ENCODE data around the gene ELF4. TPM values are rescaled to one million over a fixed set of nuclear protein-coding genes. Genes with fewer than 3 reads are reported as not detected.

Gene ELF4
- total RNA-seq, 1 experiment from 2014 or later: 1.9 TPM

DNA sequence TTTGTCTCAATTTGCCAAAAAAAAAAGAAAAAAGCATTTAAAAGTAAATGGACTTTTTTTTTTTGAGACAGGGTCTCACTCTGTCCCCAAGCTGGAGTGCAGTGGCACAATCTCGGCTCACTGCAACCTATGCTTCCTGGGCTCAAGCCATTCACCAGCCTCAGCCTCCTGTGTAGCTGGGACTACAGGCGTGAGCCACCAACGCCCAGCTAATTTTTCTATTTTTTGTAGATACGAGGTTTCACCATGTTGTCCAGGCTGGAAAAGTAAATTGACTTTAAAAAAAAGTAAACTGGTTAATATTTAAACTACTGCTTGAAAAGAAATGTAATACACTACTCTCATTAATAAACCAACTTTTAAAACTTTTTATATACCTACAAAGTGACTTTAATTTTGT lies 49.5 kb upstream of the ELF4 start (continued):
- TF ChIP-seq, protein P1, sequence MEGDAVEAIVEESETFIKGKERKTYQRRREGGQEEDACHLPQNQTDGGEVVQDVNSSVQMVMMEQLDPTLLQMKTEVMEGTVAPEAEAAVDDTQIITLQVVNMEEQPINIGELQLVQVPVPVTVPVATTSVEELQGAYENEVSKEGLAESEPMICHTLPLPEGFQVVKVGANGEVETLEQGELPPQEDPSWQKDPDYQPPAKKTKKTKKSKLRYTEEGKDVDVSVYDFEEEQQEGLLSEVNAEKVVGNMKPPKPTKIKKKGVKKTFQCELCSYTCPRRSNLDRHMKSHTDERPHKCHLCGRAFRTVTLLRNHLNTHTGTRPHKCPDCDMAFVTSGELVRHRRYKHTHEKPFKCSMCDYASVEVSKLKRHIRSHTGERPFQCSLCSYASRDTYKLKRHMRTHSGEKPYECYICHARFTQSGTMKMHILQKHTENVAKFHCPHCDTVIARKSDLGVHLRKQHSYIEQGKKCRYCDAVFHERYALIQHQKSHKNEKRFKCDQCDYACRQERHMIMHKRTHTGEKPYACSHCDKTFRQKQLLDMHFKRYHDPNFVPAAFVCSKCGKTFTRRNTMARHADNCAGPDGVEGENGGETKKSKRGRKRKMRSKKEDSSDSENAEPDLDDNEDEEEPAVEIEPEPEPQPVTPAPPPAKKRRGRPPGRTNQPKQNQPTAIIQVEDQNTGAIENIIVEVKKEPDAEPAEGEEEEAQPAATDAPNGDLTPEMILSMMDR (IDR thresholded peaks at IDR 0.05): no peak
- TF ChIP-seq, protein P2, sequence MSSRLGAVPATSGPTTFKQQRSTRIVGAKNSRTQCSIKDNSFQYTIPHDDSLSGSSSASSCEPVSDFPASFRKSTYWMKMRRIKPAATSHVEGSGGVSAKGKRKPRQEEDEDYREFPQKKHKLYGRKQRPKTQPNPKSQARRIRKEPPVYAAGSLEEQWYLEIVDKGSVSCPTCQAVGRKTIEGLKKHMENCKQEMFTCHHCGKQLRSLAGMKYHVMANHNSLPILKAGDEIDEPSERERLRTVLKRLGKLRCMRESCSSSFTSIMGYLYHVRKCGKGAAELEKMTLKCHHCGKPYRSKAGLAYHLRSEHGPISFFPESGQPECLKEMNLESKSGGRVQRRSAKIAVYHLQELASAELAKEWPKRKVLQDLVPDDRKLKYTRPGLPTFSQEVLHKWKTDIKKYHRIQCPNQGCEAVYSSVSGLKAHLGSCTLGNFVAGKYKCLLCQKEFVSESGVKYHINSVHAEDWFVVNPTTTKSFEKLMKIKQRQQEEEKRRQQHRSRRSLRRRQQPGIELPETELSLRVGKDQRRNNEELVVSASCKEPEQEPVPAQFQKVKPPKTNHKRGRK (CRISPR knock-in tag; IDR thresholded peaks at IDR 0.05; ENCODE audit: borderline replicate concordance): no peak
- TF ChIP-seq, protein P3, sequence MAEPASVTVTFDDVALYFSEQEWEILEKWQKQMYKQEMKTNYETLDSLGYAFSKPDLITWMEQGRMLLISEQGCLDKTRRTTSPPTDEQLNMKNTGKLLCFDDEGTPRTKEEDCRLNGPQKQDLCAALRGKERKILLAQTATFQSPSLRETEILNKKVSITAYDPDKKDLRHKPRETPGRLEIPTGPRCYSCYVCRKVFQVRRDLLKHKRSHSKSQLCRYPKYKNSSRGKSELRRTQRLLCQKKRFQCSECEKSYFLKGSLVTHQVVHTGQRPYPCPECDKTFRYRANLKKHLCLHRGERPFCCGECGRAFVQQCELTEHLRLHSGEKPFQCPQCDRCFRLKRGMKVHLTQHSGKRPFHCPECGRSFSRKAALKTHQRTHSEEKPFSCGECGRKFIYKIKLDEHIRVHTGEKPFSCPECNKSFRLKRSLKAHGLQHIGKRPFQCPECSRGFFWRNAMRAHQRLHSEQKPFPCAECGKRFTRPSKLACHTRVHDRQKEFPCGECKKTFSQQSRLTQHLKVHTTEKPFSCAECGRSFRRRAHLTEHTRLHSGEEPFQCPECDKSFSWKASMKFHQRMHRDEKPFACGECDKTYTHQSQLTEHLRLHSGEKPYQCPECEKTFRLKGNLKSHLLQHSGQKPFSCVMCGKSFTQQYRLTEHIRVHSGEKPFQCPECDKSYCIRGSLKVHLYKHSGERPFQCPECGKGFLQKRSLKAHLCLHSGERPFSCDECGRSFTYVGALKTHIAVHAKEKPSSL (CRISPR knock-in tag; conservative IDR thresholded peaks at IDR 0.05): no peak
- TF ChIP-seq, protein P4, sequence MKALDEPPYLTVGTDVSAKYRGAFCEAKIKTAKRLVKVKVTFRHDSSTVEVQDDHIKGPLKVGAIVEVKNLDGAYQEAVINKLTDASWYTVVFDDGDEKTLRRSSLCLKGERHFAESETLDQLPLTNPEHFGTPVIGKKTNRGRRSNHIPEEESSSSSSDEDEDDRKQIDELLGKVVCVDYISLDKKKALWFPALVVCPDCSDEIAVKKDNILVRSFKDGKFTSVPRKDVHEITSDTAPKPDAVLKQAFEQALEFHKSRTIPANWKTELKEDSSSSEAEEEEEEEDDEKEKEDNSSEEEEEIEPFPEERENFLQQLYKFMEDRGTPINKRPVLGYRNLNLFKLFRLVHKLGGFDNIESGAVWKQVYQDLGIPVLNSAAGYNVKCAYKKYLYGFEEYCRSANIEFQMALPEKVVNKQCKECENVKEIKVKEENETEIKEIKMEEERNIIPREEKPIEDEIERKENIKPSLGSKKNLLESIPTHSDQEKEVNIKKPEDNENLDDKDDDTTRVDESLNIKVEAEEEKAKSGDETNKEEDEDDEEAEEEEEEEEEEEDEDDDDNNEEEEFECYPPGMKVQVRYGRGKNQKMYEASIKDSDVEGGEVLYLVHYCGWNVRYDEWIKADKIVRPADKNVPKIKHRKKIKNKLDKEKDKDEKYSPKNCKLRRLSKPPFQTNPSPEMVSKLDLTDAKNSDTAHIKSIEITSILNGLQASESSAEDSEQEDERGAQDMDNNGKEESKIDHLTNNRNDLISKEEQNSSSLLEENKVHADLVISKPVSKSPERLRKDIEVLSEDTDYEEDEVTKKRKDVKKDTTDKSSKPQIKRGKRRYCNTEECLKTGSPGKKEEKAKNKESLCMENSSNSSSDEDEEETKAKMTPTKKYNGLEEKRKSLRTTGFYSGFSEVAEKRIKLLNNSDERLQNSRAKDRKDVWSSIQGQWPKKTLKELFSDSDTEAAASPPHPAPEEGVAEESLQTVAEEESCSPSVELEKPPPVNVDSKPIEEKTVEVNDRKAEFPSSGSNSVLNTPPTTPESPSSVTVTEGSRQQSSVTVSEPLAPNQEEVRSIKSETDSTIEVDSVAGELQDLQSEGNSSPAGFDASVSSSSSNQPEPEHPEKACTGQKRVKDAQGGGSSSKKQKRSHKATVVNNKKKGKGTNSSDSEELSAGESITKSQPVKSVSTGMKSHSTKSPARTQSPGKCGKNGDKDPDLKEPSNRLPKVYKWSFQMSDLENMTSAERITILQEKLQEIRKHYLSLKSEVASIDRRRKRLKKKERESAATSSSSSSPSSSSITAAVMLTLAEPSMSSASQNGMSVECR (CRISPR knock-in tag; IDR thresholded peaks at IDR 0.05; ENCODE audit: borderline replicate concordance): no peak
- no peak for TF ChIP-seq GRHL2 (CRISPR knock-in tag; IDR thresholded peaks at IDR 0.05; ENCODE audit: insufficient replicate concordance, severe bottlenecking)
- TF ChIP-seq GABPB1 (CRISPR knock-in tag; IDR thresholded peaks at IDR 0.05): no peak
- TF ChIP-seq, protein P5, sequence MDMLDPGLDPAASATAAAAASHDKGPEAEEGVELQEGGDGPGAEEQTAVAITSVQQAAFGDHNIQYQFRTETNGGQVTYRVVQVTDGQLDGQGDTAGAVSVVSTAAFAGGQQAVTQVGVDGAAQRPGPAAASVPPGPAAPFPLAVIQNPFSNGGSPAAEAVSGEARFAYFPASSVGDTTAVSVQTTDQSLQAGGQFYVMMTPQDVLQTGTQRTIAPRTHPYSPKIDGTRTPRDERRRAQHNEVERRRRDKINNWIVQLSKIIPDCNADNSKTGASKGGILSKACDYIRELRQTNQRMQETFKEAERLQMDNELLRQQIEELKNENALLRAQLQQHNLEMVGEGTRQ (CRISPR knock-in tag; IDR thresholded peaks at IDR 0.05): no peak
- no peak for TF ChIP-seq MYBL2 (CRISPR knock-in tag; IDR thresholded peaks at IDR 0.05)

DNA sequence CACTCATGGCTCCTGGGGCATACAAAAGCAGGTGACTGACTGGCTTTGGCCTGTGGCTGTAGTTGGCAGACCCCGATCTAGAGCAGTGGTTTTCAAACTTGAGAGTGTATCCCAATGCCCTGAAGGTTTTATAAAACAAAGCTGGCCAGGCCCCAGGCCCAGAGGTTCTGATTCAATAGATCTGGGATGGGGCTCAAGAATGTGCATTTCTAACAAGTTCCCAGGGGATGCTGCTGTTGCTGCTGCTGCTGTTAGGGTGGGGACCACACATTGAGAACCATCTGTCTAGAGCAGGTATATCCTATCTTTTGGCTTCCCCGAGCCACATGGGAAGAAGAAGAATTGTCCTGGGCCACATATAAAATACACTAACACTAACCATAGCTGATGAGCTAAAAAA lies 48.0 kb upstream of the ELF4 start:
- H3K27ac Mint-ChIP-seq: no peak overlapping the region
- ATAC-seq (no peak), DNase-seq (ENCODE audit: low spot score) (no peak)
- CTCF ChIA-PET: interaction anchor here (0.6 kb wide), 1 partner anchor 232 kb away, joined by 3 read pairs; no protein-coding TSS in a partner anchor
- TF ChIP-seq ZNF671 (CRISPR knock-in tag; IDR thresholded peaks at IDR 0.05): no peak
- no peaks in the 10 kb centered on the region for H3K4me1 Mint-ChIP-seq
- no peaks in the 10 kb centered on the region for H3K27me3 Mint-ChIP-seq (ENCODE audit: low read depth)
- POLR2A ChIA-PET: interaction anchor here (0.7 kb wide), 1 partner anchor 81 kb away, joined by 7 read pairs; no protein-coding TSS in a partner anchor
- no peak overlapping the region for H3K4me3 Mint-ChIP-seq
- no peaks in the 10 kb centered on the region for H3K9me3 Mint-ChIP-seq
- peaks cover 2% of the 10 kb centered on the region; the same call in 1 of the 2 replicates for H3K36me3 Mint-ChIP-seq

DNA sequence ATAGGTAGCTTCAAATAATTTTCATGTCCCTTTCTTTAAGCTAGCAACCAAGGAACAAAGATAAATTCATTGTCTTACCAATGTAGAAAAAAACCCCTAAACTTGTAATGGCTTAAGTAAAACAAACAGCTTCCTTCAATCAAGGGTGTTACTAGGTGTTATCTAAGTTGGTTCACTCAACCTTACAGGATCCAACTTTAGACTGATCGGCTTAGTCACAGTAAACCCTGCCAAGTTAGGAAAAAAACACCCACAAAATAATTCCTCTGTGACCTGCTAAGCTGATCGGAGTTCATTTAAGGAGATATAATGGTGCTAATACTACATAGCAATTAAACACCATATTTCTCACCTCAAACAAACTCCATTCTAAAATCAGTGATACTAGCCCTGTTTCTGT lies 45.3 kb upstream of the ELF4 start:
- ATAC-seq (no peak), DNase-seq (ENCODE audit: low spot score) (no peak)
- Mint-ChIP-seq H3K27me3 (ENCODE audit: low read depth) (no peaks in the 10 kb centered on the region), H3K4me3 (no peak overlapping the region), H3K9me3 (no peaks in the 10 kb centered on the region), H3K4me1 (no peaks in the 10 kb centered on the region), H3K36me3 (peaks cover 2% of the 10 kb centered on the region; the same call in 1 of the 2 replicates), H3K27ac (no peak overlapping the region)
- ChIA-PET CTCF (interaction anchor here (1.1 to 1.3 kb wide), 2 partner anchors 76 to 95 kb away, joined by 3 to 7 read pairs; no protein-coding TSS in a partner anchor), POLR2A (no interaction called here)
- TF ChIP-seq, protein P4 (CRISPR knock-in tag; IDR thresholded peaks at IDR 0.05; ENCODE audit: borderline replicate concordance): no peak
- TF ChIP-seq, protein P6, sequence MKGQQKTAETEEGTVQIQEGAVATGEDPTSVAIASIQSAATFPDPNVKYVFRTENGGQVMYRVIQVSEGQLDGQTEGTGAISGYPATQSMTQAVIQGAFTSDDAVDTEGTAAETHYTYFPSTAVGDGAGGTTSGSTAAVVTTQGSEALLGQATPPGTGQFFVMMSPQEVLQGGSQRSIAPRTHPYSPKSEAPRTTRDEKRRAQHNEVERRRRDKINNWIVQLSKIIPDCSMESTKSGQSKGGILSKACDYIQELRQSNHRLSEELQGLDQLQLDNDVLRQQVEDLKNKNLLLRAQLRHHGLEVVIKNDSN (CRISPR knock-in tag; IDR thresholded peaks at IDR 0.05): no peak
- no peak for TF ChIP-seq ZNF671 (CRISPR knock-in tag; IDR thresholded peaks at IDR 0.05)
- TF ChIP-seq, protein P7, sequence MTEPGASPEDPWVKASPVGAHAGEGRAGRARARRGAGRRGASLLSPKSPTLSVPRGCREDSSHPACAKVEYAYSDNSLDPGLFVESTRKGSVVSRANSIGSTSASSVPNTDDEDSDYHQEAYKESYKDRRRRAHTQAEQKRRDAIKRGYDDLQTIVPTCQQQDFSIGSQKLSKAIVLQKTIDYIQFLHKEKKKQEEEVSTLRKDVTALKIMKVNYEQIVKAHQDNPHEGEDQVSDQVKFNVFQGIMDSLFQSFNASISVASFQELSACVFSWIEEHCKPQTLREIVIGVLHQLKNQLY (CRISPR knock-in tag; IDR thresholded peaks at IDR 0.05): no peak
- TF ChIP-seq, protein P8, sequence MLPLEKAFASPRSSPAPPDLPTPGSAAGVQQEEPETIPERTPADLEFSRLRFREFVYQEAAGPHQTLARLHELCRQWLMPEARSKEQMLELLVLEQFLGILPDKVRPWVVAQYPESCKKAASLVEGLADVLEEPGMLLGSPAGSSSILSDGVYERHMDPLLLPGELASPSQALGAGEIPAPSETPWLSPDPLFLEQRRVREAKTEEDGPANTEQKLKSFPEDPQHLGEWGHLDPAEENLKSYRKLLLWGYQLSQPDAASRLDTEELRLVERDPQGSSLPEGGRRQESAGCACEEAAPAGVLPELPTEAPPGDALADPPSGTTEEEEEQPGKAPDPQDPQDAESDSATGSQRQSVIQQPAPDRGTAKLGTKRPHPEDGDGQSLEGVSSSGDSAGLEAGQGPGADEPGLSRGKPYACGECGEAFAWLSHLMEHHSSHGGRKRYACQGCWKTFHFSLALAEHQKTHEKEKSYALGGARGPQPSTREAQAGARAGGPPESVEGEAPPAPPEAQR (CRISPR knock-in tag; IDR thresholded peaks at IDR 0.05): no peak

All from WTC11 (cell line).